ENCODE results near the gene DMXL2. TPM values are rescaled to one million over a fixed set of nuclear protein-coding genes. Genes with fewer than 3 reads are reported as not detected.
"Not testable (repeated sequence)": the region's sequence is repeated elsewhere in the genome, so short reads cannot be mapped to it uniquely, and the experiment has no call there.

Gene DMXL2
- total and polyA plus RNA-seq, 9 of the 15 experiments (the other 6 are each of a cell fraction or from before 2014, with no cell fraction given), result 9.3 to 57.7 (median 30.7) TPM

GRCh38 chr15:51575775-51576174 lies 46.8 kb downstream of the DMXL2 start:
- Histone ChIP-seq H3K79me2 (ENCODE audit: control insufficient read depth, insufficient read depth, low read length) (peaks cover 56% of the 10 kb centered on the region), H3K9me3 (replicated peaks; ENCODE audit: control insufficient read depth, insufficient read depth, low read depth, low read length) (no peaks in the 10 kb centered on the region), H4K20me1 (replicated peaks; ENCODE audit: control insufficient read depth, insufficient read depth, low read length) (no peaks in the 10 kb centered on the region), H3K27ac (ENCODE audit: extremely low read depth, low read depth, low read length) (no peak overlapping the region), H2AFZ (ENCODE audit: low read depth, low read length) (no peak overlapping the region), H3K4me2 (ENCODE audit: insufficient read depth, low read length) (no peak overlapping the region), H3K4me1 (replicated peaks in 1 of 2; ENCODE audit: control insufficient read depth in 2 of 2, insufficient read depth in 2 of 2, low read length in 2 of 2) (peaks cover 4 to 42% of the 10 kb centered on the region in 2 experiments; a peak in 4 of 5 replicates), H3K36me3 (ENCODE audit: control insufficient read depth, insufficient read depth, low read length) (0 out of 3 replicates have a peak, but pooled peaks cover 2% of the 10 kb centered on the region), H3K27me3 (ENCODE audit: control insufficient read depth in 2 of 2, insufficient read depth in 2 of 2, low read length in 2 of 2) (no peaks in the 10 kb centered on the region), H3K9me1 (ENCODE audit: control insufficient read depth, insufficient read depth, low read length) (no peaks in the 10 kb centered on the region), H3K9ac (ENCODE audit: insufficient read depth in 1 of 2, low read depth in 2 of 2, low read length in 2 of 2) (no peak overlapping the region), H3K4me3 (no peak overlapping the region)
- TF ChIP-seq BCL6 (CRISPR knock-in tag; IDR thresholded peaks at IDR 0.05) (no peak), C11orf30 (IDR thresholded peaks at IDR 0.05; ENCODE audit: low read depth) (peak; percentile 67; the same call in 1 of the 2 replicates), HDAC1 (IDR thresholded peaks at IDR 0.05) (no peak), ZNF316 (IDR thresholded peaks at IDR 0.05) (peak; percentile 84)
- in situ Hi-C loops (cut with MboI), result no loop called here
- intact Hi-C loops (cut with micrococcal nuclease), result no loop called here
- ChIA-PET POLR2A (no interaction called here), CTCF (ENCODE audit: low intra/inter-chr PET ratio) (no interaction called here)
- DNase-seq (ENCODE audit: extremely low read depth in 1 of 4, low spot score in 3 of 4) (no peak), FAIRE-seq (peak; percentile 26), ATAC-seq (no peak)
- no TSS peak for BruUV-seq (replicated peaks)
- 95% methylated on average over 1 of the region's 1 CpG for WGBS (ENCODE audit: insufficient coverage, low coverage, missing lambda C conversion rate)

- H3K9me3 ChIP-seq (replicated peaks; ENCODE audit: control insufficient read depth, insufficient read depth, low read depth, low read length); H3K9ac ChIP-seq (ENCODE audit: insufficient read depth in 1 of 2, low read depth in 2 of 2, low read length in 2 of 2); in situ Hi-C loops (cut with MboI); ATAC-seq; H3K4me2 ChIP-seq (ENCODE audit: insufficient read depth, low read length); H3K27me3 ChIP-seq (ENCODE audit: control insufficient read depth in 2 of 2, insufficient read depth in 2 of 2, low read length in 2 of 2); CTCF ChIA-PET (ENCODE audit: low intra/inter-chr PET ratio); H3K27ac ChIP-seq (ENCODE audit: extremely low read depth, low read depth, low read length); H3K9me1 ChIP-seq (ENCODE audit: control insufficient read depth, insufficient read depth, low read length); POLR2A ChIA-PET; H4K20me1 ChIP-seq (replicated peaks; ENCODE audit: control insufficient read depth, insufficient read depth, low read length); intact Hi-C loops (cut with micrococcal nuclease); FAIRE-seq; DNase-seq (ENCODE audit: extremely low read depth in 1 of 4, low spot score in 3 of 4); BruUV-seq (replicated peaks); H3K4me3 ChIP-seq; H3K36me3 ChIP-seq (ENCODE audit: control insufficient read depth, insufficient read depth, low read length); H2AFZ ChIP-seq (ENCODE audit: low read depth, low read length): not testable (repeated sequence)
- 96% methylated on average over 2 of the region's 2 CpGs for WGBS (ENCODE audit: insufficient coverage, low coverage, missing lambda C conversion rate)
- TF ChIP-seq KDM1A (IDR thresholded peaks at IDR 0.05) (peak in 1 of 2 experiments; percentile 24; a peak in 1 of 4 replicates), ZNF146 (CRISPR knock-in tag; IDR thresholded peaks at IDR 0.05; ENCODE audit: unreplicated experiment) (peak; percentile 81), BCOR (IDR thresholded peaks at IDR 0.05) (peak; percentile 24; the same call in 1 of the 2 replicates)
- H3K79me2 ChIP-seq (ENCODE audit: control insufficient read depth, insufficient read depth, low read length), result peaks cover 54% of the 10 kb centered on the region
- H3K4me1 ChIP-seq (replicated peaks in 1 of 2; ENCODE audit: control insufficient read depth in 2 of 2, insufficient read depth in 2 of 2, low read length in 2 of 2), result peaks cover 10 to 32% of the 10 kb centered on the region in 2 experiments
Observed at GRCh38 chr15:51573352-51573751, 49.2 kb downstream of the DMXL2 start.
